ENCODE measurements around the gene ZNF618.

Gene ZNF618

GRCh38 chr9:113885183-113886025, 9.3 kb downstream of the ZNF618 start:
- DNase-seq = no peak

DNA sequence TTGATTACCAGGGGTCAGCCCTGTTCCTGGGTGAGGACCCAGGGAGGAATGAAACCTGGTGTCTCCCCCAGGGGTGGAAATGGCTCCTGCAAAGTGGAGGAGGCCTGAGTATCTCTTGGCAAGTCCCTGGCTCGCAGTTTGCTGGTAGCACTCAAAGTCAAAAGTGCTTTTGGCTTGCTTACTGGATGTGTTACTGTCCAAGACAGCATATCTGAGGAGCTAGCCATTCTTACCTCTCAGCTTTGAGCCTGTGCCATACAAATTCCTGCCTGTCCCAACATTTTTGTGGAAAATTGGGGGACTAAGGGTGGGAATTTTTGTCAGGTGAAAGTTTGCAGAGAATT, 9.9 kb downstream of the ZNF618 start:
- DNase-seq = peak; percentile 32

DNA sequence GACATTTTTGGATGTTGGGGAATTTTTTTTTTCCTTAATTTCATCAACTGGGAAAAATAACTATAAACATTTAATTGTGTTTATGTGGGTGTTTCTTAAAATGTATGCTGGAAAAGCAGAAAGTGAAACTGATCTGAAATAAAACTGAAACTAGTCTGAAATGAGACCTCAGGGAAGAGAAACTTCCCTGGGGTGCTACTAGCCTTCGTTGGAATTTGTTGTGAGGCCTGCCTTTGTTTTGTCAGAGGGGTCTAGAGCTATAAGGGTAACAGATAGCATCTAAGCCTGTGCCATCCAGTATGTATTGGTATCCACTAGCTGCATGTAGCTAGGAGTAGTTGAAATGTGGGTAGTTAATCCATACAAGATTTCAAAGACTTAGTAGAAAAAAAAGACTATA, 10.4 kb downstream of the ZNF618 start:
- DNase-seq = peak; percentile 35

GRCh38 chr9:113886933-113887332, 10.8 kb downstream of the ZNF618 start:
- DNase-seq = peak; percentile 38

- no peak for DNase-seq
Measured at GRCh38 chr9:113887436-113887835, 11.3 kb downstream of the ZNF618 start.

DNA sequence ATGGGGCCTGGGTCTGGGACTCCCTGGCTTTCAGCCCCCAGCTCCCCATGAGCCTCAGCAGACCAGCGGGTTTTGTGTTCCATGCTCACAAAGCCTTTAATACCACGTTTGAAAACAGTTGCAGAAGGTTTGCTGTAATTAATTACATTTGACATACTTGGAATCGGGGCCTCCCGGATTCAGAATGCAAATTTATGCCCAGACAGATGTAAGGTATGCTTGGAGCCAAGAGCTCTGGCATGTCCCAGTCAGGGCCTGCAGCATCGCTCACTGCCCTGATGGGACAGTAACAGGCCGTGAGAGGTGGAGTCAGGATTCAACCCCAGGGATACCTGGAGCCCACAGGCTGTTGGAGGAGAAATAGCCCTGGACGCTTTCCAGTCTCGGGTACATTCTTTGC, 12.2 kb downstream of the ZNF618 start:
- DNase-seq = no peak

DNA sequence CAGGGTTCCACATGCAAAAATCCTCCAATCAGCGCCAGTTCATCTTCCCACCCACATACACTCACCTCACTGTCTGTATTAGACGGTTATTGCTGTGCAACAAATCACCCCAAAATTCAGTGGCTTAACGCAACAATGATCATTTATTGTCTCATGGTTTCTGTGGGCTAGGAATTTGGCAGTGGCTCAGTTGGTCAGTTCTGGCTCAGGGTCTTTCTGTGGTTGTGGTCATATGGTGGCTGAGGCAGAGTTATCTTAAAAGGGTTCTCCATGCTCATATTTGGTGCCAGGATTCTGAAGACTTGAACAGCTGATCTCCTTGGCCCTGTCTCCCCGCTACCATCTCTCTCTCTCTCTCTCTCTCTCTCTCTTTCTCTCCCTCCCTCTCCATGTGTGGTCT, 12.9 kb downstream of the ZNF618 start:
- DNase-seq = no peak

- no peak for DNase-seq
Measured at GRCh38 chr9:113890704-113891103, 14.6 kb downstream of the ZNF618 start.

- no peak for DNase-seq
Measured at GRCh38 chr9:113892861-113893491, 16.9 kb downstream of the ZNF618 start.

- no peak for DNase-seq
Measured at GRCh38 chr9:113894166-113894565, 18.1 kb downstream of the ZNF618 start.

DNA sequence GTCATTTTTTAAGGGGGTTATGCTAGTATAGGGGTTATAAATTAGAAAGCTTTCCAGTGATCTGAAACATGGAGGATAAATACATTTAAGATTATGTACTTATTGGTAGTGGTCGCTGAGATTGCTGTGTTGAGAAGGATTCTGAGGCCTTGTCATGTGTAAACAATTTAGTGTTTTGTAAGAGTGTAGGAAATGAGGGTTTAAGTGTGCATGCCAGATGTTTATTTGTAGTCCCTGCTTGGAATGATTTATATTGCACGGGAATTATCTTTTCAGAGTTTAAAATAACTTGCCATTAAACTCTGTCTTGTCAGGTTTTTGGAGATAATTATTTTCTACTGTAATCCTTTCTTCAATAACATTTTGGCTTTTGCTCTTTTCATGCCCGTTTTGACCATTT, 19.4 kb downstream of the ZNF618 start:
- DNase-seq = no peak

- no peak for DNase-seq
Measured at GRCh38 chr9:113896713-113897112, 20.6 kb downstream of the ZNF618 start.

DNA sequence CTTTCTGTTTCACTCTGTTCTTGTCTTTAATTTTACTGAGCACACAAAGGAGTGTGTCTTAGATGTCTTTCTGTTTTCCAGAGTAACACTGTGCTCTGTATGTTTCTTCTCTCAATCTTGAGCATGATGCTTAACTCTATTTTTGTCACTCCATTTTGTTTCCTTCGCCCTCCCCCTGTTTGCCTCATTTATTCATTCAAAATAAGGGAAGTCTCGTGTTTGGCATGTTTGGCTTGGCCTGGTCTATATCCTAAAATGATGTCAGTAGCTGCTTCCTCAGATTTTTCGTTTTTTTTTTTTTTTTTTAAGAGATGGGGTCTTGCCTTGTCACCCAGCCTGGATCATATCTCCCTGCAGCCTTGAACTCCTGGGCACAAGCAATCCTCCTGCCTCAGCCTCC, 22.0 kb downstream of the ZNF618 start:
- no peak for DNase-seq

DNA sequence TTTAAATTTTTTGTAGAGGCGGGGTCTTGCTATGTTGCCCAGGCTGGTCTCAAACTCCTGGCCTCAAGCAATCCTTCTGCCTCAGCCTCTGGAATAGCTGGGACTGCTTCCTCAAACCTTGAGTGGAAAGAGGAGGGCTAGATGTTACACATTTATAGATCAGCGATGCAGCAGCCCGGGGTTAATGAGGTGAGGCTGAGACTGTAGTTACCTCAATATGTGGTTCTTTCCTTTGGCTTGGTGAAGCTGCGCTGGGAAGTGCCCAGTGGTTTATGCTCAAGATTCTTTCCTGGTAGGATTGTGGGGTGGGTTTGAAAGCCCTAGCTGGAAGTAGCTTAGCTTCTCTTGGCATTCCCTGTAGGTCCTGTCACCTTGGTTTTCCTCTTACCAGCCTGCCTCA, 22.5 kb downstream of the ZNF618 start:
- no peak for DNase-seq

GRCh38 chr9:113899205-113899604, 23.1 kb downstream of the ZNF618 start:
- DNase-seq = no peak

- no peak for DNase-seq
Measured at GRCh38 chr9:113901221-113901688, 25.1 kb downstream of the ZNF618 start.

GRCh38 chr9:113903514-113904077, 27.5 kb downstream of the ZNF618 start:
- no peak for DNase-seq

- DNase-seq = no peak
Measured at GRCh38 chr9:113906411-113907110, 30.5 kb downstream of the ZNF618 start.

DNA sequence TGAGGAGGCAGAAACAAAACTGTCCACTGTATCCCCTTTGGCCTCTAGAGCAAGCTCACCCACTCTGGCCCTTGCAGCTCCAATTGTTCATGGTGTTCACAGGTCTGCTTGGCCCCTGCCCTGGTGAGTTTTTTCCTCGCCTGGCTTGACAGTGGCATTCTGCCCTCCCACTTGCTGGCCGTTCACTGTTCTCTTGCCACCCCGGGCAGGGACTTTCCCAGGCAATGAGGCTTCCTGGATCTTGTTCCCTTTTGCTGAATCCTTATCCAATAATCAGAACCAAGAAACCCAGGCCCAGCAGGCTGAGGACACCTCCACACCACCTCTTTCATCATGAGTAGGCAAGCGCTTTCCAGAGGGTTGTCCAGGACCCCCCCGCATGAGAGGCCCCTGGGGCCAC, 31.2 kb downstream of the ZNF618 start:
- no peak for DNase-seq

DNA sequence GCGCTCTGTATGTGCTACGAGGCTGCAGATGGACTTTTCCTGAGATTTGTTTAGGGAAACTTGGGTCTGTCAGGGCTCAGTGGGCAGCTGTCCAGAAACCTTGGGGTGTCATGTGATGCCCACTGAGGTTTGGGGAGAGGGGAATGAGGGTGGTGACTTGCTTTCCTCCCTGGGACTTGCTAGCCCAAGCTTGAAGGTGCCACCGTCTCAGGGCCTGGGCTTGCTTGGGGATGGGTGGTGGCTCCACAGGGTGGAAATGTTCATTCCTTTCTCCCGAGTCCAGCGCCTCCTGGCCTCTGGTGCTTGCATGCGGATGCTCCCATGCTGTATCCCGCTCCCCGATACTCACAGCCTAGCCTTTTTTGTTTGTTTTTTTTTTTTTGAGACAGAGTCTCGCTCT, 33.3 kb downstream of the ZNF618 start:
- DNase-seq = no peak

DNA sequence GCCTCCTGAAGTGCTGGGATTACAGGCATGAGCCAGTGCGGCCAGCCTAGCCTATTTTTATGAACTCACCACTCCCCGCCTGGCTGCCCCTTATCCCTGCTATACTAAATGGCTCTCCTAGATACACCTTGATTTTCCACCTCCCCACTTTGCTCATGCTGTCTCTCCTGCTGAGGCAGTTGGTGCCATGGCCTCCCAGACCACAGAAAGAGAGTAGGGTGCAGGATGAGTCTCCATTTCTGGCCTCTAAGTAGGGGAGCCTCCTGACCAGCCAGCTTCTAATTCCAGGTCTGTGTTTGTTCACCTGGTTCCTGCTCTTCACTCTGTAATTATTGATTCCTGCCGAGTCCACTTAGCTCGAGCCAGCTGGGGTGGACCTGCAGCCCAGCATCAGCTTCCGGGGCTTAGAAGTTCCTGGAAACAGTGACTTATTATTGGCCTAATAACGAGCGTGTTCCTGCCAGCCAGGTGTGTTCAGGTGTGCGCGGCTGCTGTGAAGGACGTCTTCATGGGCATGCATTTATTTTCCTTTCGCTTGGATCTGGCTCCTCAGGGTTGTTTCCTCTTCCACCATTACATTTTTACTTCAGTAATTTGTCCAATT, 34.0 kb downstream of the ZNF618 start:
- DNase-seq = no peak

- DNase-seq = no peak
Measured at GRCh38 chr9:113911850-113912557, 35.9 kb downstream of the ZNF618 start.

DNA sequence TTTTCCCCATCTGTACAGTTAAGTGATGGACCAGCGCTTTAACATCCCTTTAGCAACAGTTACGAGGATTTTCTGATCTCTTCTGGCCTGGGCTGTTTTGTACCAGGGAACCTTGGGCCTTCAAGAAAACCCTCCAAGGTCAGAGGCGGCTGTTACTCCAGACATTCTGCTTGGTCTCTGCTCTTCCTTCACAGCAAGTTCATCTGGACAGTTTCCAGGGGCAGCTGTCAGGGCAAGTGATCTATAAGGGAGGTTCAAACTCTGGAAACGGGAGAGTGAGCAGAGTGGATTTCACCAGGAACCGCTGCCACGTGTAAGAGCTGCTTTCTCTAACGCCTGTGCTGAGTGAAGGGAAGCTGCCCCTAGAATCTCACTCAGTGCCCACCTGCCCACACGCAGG, 36.7 kb downstream of the ZNF618 start:
- no peak for DNase-seq
